GM19193 (cell line): Measurements from ENCODE around the gene MAFG.

ENCODE experiments used
- POLR2A ChIP-seq: IDR thresholded peaks from 4 replicates; pipeline ENCODE4 v1.6.1; 2011; ENCODE audit not compliant: insufficient read depth, insufficient read length; ENCODE audit errors: extremely low read depth

The MAFG gene

GRCh38 chr17:81888105-81888987 lies 39.2 kb downstream of the MAFG start:
- no peak for TF ChIP-seq POLR2A

- no peak for TF ChIP-seq POLR2A
Measured at GRCh38 chr17:81885869-81886548, 41.5 kb downstream of the MAFG start.

- TF ChIP-seq POLR2A: no peak
Measured at GRCh38 chr17:81885454-81885853, 42.1 kb downstream of the MAFG start.

GRCh38 chr17:81884968-81885367 lies 42.6 kb downstream of the MAFG start:
- TF ChIP-seq POLR2A: no peak

- no peak for TF ChIP-seq POLR2A
Measured at GRCh38 chr17:81884520-81884919, 43.0 kb downstream of the MAFG start.

GRCh38 chr17:81879121-81879520 lies 48.4 kb downstream of the MAFG start:
- no peak for TF ChIP-seq POLR2A

GRCh38 chr17:81878294-81878693 lies 49.2 kb downstream of the MAFG start:
- TF ChIP-seq POLR2A: no peak

GRCh38 chr17:81877569-81877968 lies 50.0 kb downstream of the MAFG start:
- TF ChIP-seq POLR2A: no peak

GRCh38 chr17:81871387-81872230 lies 55.9 kb downstream of the MAFG start:
- peak; percentile 83 for TF ChIP-seq POLR2A

GRCh38 chr17:81870981-81871386 lies 56.6 kb downstream of the MAFG start, which contains the start of gene ARHGDIA:
TSS of gene ARHGDIA (minus strand) at chr17:81871337. CDS start at chr17:81869930, 1,407 bp downstream.
- TF ChIP-seq POLR2A: no peak

- TF ChIP-seq POLR2A: no peak
Measured at GRCh38 chr17:81870131-81870980, 57.2 kb downstream of the MAFG start.

GRCh38 chr17:81869221-81870130 lies 58.1 kb downstream of the MAFG start:
- peak; percentile 42 for TF ChIP-seq POLR2A

- no peak for TF ChIP-seq POLR2A
Measured at GRCh38 chr17:81868674-81869220, 58.8 kb downstream of the MAFG start.
